Activated naive CD4-positive, alpha-beta T cell treated with anti-CD3 and anti-CD28 coated beads, Interleukin-2, amount 50 U/mL, for 72 hours (primary cell): ENCODE results near the gene C17orf113. TPM values are rescaled to one million over a fixed set of nuclear protein-coding genes. Genes with fewer than 3 reads are reported as not detected.

Experiments used
- ATAC-seq, 2 donors: fragments of 150-1000 bp; cut with Tn5 transposase; 2 replicates each; pipeline ENCODE4 v1.10.0; 2021; ENCODE audit warnings: mild to moderate bottlenecking in 2 of 2, moderate library complexity in 2 of 2
- DNase-seq, 2 donors: peaks; one replicate each; pipeline ENCODE4 v3.0.0; 2021 to 2022; ENCODE audit warnings: low spot score in 2 of 2
- H3K27ac Mint-ChIP-seq, 2 donors: one replicate each; pipeline ENCODE4 v1.8.0; 2022; ENCODE audit warnings: mild to moderate bottlenecking in 2 of 2, mixed read lengths in 2 of 2
- H3K36me3 Mint-ChIP-seq, 2 donors: one replicate each; pipeline ENCODE4 v1.8.0; 2022; ENCODE audit warnings: mixed read lengths in 2 of 2
- H3K9me3 Mint-ChIP-seq, 2 donors: one replicate each; pipeline ENCODE4 v1.8.0; 2022; ENCODE audit warnings: mixed read lengths in 2 of 2
- total RNA-seq, 2 donors: library from RNA; stranded (reverse); gene quantifications; one replicate each; pipeline ENCODE4 v1.2.3, GENCODE V29; 2022

C17orf113 gene
- total RNA-seq, 2 donors from 2014 or later, result 0.16 to 0.37 TPM

DNA sequence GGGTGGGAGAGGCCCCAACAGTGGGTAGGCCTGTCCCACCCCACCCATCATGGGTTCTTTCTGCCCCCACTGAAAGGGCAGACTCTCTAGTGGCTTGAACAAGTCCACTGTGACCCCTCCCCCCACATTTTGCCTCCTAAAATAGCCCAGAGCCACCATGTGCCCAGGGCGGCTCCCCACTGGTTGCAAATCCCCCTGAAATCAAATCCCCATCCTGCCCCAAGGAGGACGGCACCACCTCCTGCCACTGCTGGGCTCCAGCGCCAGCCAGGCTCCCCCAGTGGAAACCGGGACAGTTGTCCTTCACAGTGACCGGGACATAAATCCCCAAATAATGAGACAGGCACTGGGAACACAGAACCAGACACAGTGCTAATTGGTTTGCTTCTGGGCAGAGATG lies 27.4 kb upstream of the C17orf113 start:
- Mint-ChIP-seq H3K27ac (no peak overlapping the region), H3K9me3 (no peaks in the 10 kb centered on the region), H3K36me3 (no peaks in the 10 kb centered on the region)
- no peak for ATAC-seq
- no peak for DNase-seq

DNA sequence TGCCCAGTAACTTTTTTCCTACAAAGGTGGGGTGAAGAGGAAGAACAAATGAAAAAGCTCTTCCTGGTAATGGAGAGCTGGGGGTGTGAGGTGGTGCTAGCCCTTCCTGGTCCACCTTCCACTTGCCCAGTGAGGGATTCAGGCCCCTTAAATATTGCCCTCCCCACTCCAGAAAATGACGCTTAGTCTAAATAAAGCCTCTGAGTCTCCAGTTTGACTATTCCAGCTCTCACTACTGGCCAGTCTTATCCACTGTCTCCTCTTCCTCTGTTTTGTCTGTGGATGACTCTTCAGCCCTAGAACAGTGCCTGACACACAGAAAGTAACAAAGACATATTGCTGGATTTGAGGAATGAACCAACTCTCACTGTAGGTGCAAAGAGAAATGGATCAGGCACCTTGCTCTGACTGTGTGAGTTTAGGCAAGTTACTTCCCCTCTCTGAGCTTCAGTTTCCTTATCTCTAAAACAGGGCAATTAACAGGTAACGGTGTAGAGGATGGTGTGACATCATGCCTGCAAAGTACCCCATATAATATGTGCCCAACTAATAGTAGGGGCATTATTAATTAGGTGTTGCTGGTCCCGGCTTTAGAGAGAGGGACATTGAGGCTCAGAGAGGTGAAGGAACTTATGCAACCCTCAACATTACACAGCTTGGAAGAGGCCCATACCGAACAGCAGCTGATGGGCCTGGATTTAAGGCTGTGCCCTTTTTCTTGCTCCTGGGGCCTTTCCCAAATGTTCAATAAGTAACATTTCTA lies 26.6 kb upstream of the C17orf113 start:
- H3K36me3 Mint-ChIP-seq, result no peaks in the 10 kb centered on the region
- no peak overlapping the region for H3K27ac Mint-ChIP-seq
- ATAC-seq (no peak), DNase-seq (no peak)
- H3K9me3 Mint-ChIP-seq, result no peaks in the 10 kb centered on the region

- DNase-seq, result no peak
- ATAC-seq, result no peak
- Mint-ChIP-seq H3K36me3 (no peaks in the 10 kb centered on the region), H3K9me3 (no peaks in the 10 kb centered on the region), H3K27ac (no peak overlapping the region)
Measured at GRCh38 chr17:42075789-42076188, 25.4 kb upstream of the C17orf113 start.

DNA sequence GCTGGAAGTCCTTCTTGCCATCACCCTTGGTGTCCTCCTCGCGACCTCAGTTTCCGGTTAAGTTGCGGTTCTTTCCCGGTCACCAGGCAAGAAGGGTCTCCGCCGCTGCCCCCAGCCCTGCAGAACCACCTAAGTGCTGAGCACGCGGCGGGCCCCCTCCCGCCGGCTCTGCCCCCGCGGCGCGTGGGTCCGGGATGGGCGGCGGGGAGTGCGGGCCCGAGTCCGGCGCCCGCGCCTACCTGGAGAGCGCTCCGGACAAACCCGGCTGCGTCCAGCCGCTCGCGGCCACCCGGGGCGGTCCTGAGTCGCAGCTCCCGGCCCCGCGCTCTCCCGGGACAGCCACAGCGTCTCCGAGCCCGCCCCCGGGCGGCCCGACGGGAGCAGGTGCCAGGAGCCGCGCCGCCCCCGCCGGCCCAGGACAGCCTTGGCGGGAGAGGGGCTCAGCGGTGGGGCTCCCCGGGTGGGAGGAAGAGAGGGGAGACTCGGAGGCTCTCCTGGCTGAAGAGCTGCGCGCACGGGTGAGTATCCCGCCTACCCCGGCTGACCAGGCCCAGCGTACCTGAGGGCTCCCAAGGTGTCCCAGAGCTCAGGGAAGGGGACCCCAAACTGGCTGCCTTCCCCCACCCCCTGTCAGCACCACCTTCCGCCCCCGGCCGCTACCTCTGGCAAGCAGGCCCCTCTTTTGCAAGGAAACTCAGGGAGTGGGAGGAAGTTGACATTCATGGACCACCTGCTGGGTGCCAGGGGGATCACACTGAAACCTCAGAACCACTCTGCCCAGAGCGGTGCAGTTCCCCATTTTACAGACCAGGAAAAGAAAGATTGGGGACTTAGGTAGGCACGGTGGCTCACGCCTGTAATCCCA lies 22.2 kb upstream of the C17orf113 start:
- no peak overlapping the region for H3K27ac Mint-ChIP-seq
- DNase-seq (no peak), ATAC-seq (peak; percentile 25 to 29)
- H3K36me3 Mint-ChIP-seq, result no peaks in the 10 kb centered on the region
- H3K9me3 Mint-ChIP-seq, result no peaks in the 10 kb centered on the region

DNA sequence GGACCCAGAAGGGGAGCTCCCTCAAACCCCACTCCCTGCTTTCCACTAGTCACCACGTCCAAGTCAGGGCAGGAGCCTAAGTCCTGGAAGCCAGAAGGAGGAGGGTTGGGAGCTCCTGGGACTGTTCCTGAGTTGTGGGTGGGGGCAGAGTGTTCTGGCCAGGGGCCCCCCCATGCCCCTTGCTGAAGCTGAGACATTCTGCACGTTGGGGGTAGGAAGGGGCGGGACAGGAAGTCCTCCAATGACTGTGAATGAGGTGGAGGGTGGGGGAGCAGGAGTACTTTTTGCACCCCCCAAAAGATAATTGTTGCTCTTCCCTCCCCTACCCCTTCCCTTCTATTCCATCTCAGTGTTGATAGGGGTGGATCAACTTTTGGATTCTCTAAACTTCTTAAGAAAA lies 21.4 kb upstream of the C17orf113 start:
- Mint-ChIP-seq H3K9me3 (no peaks in the 10 kb centered on the region), H3K27ac (no peak overlapping the region), H3K36me3 (no peaks in the 10 kb centered on the region)
- ATAC-seq (no peak), DNase-seq (no peak)

- H3K36me3 Mint-ChIP-seq, result no peaks in the 10 kb centered on the region
- ATAC-seq, result no peak
- no peak overlapping the region for H3K27ac Mint-ChIP-seq
- no peaks in the 10 kb centered on the region for H3K9me3 Mint-ChIP-seq
- no peak for DNase-seq
Measured at GRCh38 chr17:42068979-42069378, 18.6 kb upstream of the C17orf113 start.

DNA sequence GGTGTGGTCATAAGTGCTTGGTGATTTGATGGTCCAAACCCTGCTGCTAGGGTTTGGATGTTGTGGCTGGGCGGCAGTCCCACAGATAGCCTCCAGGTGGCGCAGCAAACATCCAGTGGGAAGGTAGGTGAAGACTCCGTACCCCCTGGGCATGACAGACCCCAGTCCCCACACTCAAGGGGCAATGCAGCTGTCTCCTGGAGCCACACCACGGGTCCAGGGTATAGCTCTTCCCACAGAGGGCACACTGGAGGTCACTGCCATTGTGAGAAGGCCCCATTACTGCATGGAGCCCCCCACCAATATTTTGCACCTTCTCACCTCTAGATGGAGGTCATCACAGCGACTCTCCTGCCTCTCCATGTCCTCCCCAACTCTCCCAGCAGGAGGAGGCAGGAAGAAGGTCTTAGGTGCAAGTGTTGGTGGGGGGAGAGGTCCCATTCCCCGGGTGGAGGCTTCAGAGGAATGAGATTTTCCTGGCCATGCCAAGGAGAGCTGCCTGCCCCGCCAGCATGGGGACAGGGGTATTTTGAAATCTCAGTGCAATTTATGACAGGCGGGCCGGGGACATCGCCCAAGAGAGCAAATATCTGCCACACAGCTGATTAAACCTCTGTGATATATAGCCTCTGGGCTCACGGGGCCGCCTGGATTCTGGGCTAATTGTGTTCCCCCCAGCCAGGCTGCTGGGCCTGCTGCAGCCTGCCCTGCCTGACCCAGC lies 17.1 kb upstream of the C17orf113 start:
- ATAC-seq, result peak; percentile 41 to 64
- DNase-seq, result peak; percentile 62 to 81
- Mint-ChIP-seq H3K9me3 (no peaks in the 10 kb centered on the region), H3K27ac (no peak overlapping the region), H3K36me3 (no peaks in the 10 kb centered on the region)

DNA sequence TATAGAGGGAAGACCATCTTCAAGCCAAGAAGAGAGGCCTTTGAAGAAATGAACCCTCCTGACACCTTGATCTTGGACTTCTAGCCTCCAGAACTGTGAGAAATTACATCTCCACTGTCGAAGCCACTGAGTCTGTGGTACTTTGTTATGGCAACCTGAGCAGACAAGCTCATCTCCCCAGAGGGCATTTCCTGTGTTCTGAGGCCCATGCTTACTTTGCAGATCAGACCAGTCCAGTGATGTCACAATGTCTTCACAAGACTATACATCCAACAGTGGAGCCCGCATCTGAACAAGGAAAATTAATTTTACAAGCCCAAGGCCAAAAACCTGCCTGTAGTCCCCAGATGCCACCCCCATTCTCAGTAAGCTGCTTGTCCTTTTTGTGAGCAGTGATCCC lies 14.8 kb upstream of the C17orf113 start:
- H3K9me3 Mint-ChIP-seq, result no peaks in the 10 kb centered on the region
- ATAC-seq (no peak), DNase-seq (no peak)
- H3K36me3 Mint-ChIP-seq, result no peaks in the 10 kb centered on the region
- H3K27ac Mint-ChIP-seq, result peak overlapping the region in 1 of 2 donors; percentile 85

DNA sequence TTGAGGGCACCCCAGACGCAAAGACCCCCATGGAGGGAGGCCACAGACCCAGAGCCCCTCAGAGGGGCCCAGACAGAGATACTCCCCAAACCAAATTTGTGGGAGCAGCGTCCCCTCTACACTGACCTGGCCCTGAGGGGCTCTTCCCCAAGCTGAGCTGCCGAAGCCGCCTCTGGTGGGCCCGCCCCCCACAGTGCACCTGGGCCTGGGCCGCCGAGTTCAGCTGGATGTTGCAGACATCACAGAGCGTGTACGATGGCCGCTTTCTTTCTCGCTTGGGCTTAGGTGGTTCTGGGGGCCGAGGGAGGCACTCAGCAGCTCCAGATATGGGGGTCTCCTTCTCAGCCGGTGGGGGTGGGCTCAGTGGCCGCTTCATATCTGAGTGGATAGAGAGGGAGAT lies 12.3 kb upstream of the C17orf113 start:
- no peak for ATAC-seq
- no peaks in the 10 kb centered on the region for H3K9me3 Mint-ChIP-seq

GRCh38 chr17:42061646-42062487 lies 11.5 kb upstream of the C17orf113 start:
- DNase-seq (no peak), ATAC-seq (no peak)
- Mint-ChIP-seq H3K36me3 (no peaks in the 10 kb centered on the region), H3K27ac (no peak overlapping the region), H3K9me3 (no peaks in the 10 kb centered on the region)

More for the DNA sequence above, 12.3 kb upstream of the C17orf113 start:
- no peak for DNase-seq
- H3K27ac Mint-ChIP-seq, result peak overlapping the region in 1 of 2 donors; percentile 85
- no peaks in the 10 kb centered on the region for H3K36me3 Mint-ChIP-seq

GRCh38 chr17:42060231-42060630 lies 9.8 kb upstream of the C17orf113 start:
- Mint-ChIP-seq H3K9me3 (no peaks in the 10 kb centered on the region), H3K36me3 (no peaks in the 10 kb centered on the region), H3K27ac (no peak overlapping the region)
- ATAC-seq (no peak), DNase-seq (no peak)

GRCh38 chr17:42059815-42060214 lies 9.4 kb upstream of the C17orf113 start:
- ATAC-seq, result no peak
- Mint-ChIP-seq H3K9me3 (no peaks in the 10 kb centered on the region), H3K36me3 (no peaks in the 10 kb centered on the region), H3K27ac (no peak overlapping the region)
- DNase-seq, result no peak

GRCh38 chr17:42058063-42058462 lies 7.7 kb upstream of the C17orf113 start:
- Mint-ChIP-seq H3K36me3 (no peaks in the 10 kb centered on the region), H3K9me3 (no peaks in the 10 kb centered on the region), H3K27ac (no peak overlapping the region)
- ATAC-seq (no peak), DNase-seq (no peak)

- DNase-seq (no peak), ATAC-seq (no peak)
- H3K27ac Mint-ChIP-seq, result no peak overlapping the region
- H3K9me3 Mint-ChIP-seq, result no peaks in the 10 kb centered on the region
- no peaks in the 10 kb centered on the region for H3K36me3 Mint-ChIP-seq
Measured at GRCh38 chr17:42056635-42057034, 6.2 kb upstream of the C17orf113 start.

GRCh38 chr17:42055496-42055895 lies 5.1 kb upstream of the C17orf113 start:
- no peak for DNase-seq
- no peaks in the 10 kb centered on the region for H3K36me3 Mint-ChIP-seq
- no peak overlapping the region for H3K27ac Mint-ChIP-seq
- H3K9me3 Mint-ChIP-seq, result no peaks in the 10 kb centered on the region
- ATAC-seq, result peak in 1 of 2 donors; percentile 57

DNA sequence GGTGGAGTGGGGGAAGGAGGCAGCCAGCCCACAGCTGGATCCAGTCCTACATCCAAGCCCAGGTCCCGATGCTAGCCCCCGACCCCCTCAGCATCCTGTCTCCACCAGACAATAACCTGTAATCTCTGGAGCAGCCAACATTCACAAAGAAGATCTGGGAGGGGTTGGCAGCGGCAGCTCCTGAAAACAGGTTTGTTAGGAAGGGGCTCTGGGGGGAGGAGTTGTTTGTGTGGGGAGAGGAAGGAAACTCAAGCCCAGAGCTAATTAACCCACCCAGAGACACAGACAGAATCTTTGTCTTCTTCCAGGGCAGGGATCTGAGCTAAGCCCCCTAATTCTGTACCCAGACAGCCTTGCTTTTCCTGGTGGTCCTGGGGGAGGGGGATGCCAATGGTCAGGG lies 4.6 kb upstream of the C17orf113 start:
- no peak for ATAC-seq
- Mint-ChIP-seq H3K36me3 (no peaks in the 10 kb centered on the region), H3K9me3 (no peaks in the 10 kb centered on the region), H3K27ac (no peak overlapping the region)
- DNase-seq, result no peak
